ENCODE measurements around the gene DDX59. TPM values are rescaled to one million over a fixed set of nuclear protein-coding genes. Genes with fewer than 3 reads are reported as not detected.

The DDX59 gene
- total RNA-seq, 4 donors from 2014 or later, result 21.8 to 34.7 (median 24.3) TPM

GRCh38 chr1:200642481-200642880 is 27.2 kb downstream of the DDX59 start:
- H3K9me3 ChIP-seq, result no peaks in the 10 kb centered on the region
- H3K4me1 ChIP-seq, result no peaks in the 10 kb centered on the region
- no peak overlapping the region for H3K4me3 ChIP-seq
- H3K27me3 ChIP-seq, result no peaks in the 10 kb centered on the region
- peaks cover 0 to 69% of the 10 kb centered on the region in 2 donors for H3K36me3 ChIP-seq
- no peak for ATAC-seq
- TF ChIP-seq POLR2A (IDR thresholded peaks at IDR 0.05) (no peak), EP300 (IDR thresholded peaks at IDR 0.05) (no peak), POLR2AphosphoS5 (IDR thresholded peaks at IDR 0.05) (no peak), CTCF (IDR thresholded peaks at IDR 0.05) (no peak)
- no peak overlapping the region for H3K27ac ChIP-seq
- WGBS, 2 donors (ENCODE audit: low coverage in 1 of 2), result 87 to 100% methylated on average over 1 to 6 of the region's 6 CpGs

- no peaks in the 10 kb centered on the region for H3K27me3 ChIP-seq
- no peaks in the 10 kb centered on the region for H3K9me3 ChIP-seq
- TF ChIP-seq POLR2A (IDR thresholded peaks at IDR 0.05) (no peak), CTCF (IDR thresholded peaks at IDR 0.05) (no peak), POLR2AphosphoS5 (IDR thresholded peaks at IDR 0.05) (no peak), EP300 (IDR thresholded peaks at IDR 0.05) (no peak)
- 72 to 81% methylated on average over 5 of the region's 5 CpGs for WGBS, 2 donors (ENCODE audit: low coverage in 1 of 2)
- H3K4me3 ChIP-seq, result no peak overlapping the region
- H3K4me1 ChIP-seq, result no peaks in the 10 kb centered on the region
- ATAC-seq, result no peak
- no peak overlapping the region for H3K27ac ChIP-seq
- H3K36me3 ChIP-seq, result peaks cover 0 to 54% of the 10 kb centered on the region in 2 donors
Measured at GRCh38 chr1:200640963-200641401, 28.7 kb downstream of the DDX59 start.

GRCh38 chr1:200640373-200640962 is 29.2 kb downstream of the DDX59 start:
- Histone ChIP-seq H3K4me1 (no peaks in the 10 kb centered on the region), H3K4me3 (no peak overlapping the region), H3K9me3 (no peaks in the 10 kb centered on the region), H3K27me3 (no peaks in the 10 kb centered on the region), H3K27ac (no peak overlapping the region), H3K36me3 (peaks cover 0 to 49% of the 10 kb centered on the region in 2 donors)
- ATAC-seq, result no peak
- WGBS, 2 donors (ENCODE audit: low coverage in 1 of 2), result 86 to 89% methylated on average over 4 of the region's 4 CpGs
- TF ChIP-seq POLR2AphosphoS5 (IDR thresholded peaks at IDR 0.05), result no peak
- TF ChIP-seq EP300 (IDR thresholded peaks at IDR 0.05), result no peak
- TF ChIP-seq POLR2A (IDR thresholded peaks at IDR 0.05), result no peak
- no peak for TF ChIP-seq CTCF (IDR thresholded peaks at IDR 0.05)

GRCh38 chr1:200638073-200638472 is 31.6 kb downstream of the DDX59 start:
- ATAC-seq, result no peak
- WGBS, 2 donors (ENCODE audit: low coverage in 1 of 2), result 76 to 79% methylated on average over 6 to 7 of the region's 7 CpGs
- TF ChIP-seq POLR2AphosphoS5 (IDR thresholded peaks at IDR 0.05), result no peak
- no peak for TF ChIP-seq CTCF (IDR thresholded peaks at IDR 0.05)
- TF ChIP-seq POLR2A (IDR thresholded peaks at IDR 0.05), result no peak
- TF ChIP-seq EP300 (IDR thresholded peaks at IDR 0.05), result no peak

GRCh38 chr1:200636681-200637080 is 33.0 kb downstream of the DDX59 start:
- H3K4me1 ChIP-seq, result no peaks in the 10 kb centered on the region
- peaks cover 0 to 19% of the 10 kb centered on the region in 2 donors for H3K36me3 ChIP-seq
- H3K27me3 ChIP-seq, result no peaks in the 10 kb centered on the region
- H3K9me3 ChIP-seq, result no peaks in the 10 kb centered on the region
- TF ChIP-seq EP300 (IDR thresholded peaks at IDR 0.05), result no peak
- no peak for TF ChIP-seq CTCF (IDR thresholded peaks at IDR 0.05)
- no peak for TF ChIP-seq POLR2AphosphoS5 (IDR thresholded peaks at IDR 0.05)
- TF ChIP-seq POLR2A (IDR thresholded peaks at IDR 0.05), result no peak
- no peak overlapping the region for H3K4me3 ChIP-seq
- H3K27ac ChIP-seq, result no peak overlapping the region
- ATAC-seq, result no peak
- WGBS, 2 donors (ENCODE audit: low coverage in 1 of 2), result 100% methylated on average over 2 of the region's 2 CpGs

More at GRCh38 chr1:200638073-200638472, 31.6 kb downstream of the DDX59 start:
- Histone ChIP-seq H3K4me3 (no peak overlapping the region), H3K27ac (no peak overlapping the region), H3K27me3 (no peaks in the 10 kb centered on the region), H3K36me3 (peaks cover 0 to 29% of the 10 kb centered on the region in 2 donors), H3K4me1 (no peaks in the 10 kb centered on the region), H3K9me3 (no peaks in the 10 kb centered on the region)

All from gastroesophageal sphincter (tissue), 4 donors.